MM.1S (cell line): ENCODE measurements around the gene ART5.

Experiments
- EZH2 ChIP-seq: fragments of 300-600 bp; sonication (generic); optimal IDR thresholded peaks from 2 replicates; pipeline ENCODE3; 2017; ENCODE audit warnings: low read depth, mild to moderate bottlenecking, antibody characterized with exemption, low read length, mixed read lengths
- EZH2phosphoT487 ChIP-seq: fragments of 300-600 bp; sonication (generic); IDR thresholded peaks from 2 replicates; pipeline ENCODE4 v1.6.1; 2018; ENCODE audit warnings: antibody characterized with exemption, low read length
- TF ChIP-seq, protein P1 (sequence below): fragments of 300-600 bp; sonication (generic); IDR thresholded peaks from 2 replicates; pipeline ENCODE4 v1.5.1; 2016; ENCODE audit warnings: antibody characterized with exemption, low read length, mixed read lengths

GRCh38 chr11:3615998-3616397, 25.8 kb downstream of the ART5 start:
- TF ChIP-seq, protein P1, sequence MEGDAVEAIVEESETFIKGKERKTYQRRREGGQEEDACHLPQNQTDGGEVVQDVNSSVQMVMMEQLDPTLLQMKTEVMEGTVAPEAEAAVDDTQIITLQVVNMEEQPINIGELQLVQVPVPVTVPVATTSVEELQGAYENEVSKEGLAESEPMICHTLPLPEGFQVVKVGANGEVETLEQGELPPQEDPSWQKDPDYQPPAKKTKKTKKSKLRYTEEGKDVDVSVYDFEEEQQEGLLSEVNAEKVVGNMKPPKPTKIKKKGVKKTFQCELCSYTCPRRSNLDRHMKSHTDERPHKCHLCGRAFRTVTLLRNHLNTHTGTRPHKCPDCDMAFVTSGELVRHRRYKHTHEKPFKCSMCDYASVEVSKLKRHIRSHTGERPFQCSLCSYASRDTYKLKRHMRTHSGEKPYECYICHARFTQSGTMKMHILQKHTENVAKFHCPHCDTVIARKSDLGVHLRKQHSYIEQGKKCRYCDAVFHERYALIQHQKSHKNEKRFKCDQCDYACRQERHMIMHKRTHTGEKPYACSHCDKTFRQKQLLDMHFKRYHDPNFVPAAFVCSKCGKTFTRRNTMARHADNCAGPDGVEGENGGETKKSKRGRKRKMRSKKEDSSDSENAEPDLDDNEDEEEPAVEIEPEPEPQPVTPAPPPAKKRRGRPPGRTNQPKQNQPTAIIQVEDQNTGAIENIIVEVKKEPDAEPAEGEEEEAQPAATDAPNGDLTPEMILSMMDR = no peak
- TF ChIP-seq EZH2 (no peak), EZH2phosphoT487 (no peak)
